HCT116 (cell line): ENCODE measurements around the gene AKR1B1. TPM values are rescaled to one million over a fixed set of nuclear protein-coding genes. Genes with fewer than 3 reads are reported as not detected.

Experiments used
- ATAC-seq: fragments of 200-7000 bp; cut with Tn5 transposase; 2 replicates; pipeline ENCODE4 v1.9.1; 2020; ENCODE audit warnings: mild to moderate bottlenecking, moderate library complexity
- BruUV-seq: library from RNA; stranded (reverse); fragments of 400-500 nt; replicated peaks from 2 replicates; lab custom pipeline; 2021; lab: Mats Ljungman, UMichigan
- CTCF ChIA-PET: fragments of 300-600 bp; sonication (Branson Sonifier 250); formaldehyde crosslinking; loops from one replicate; lab custom pipeline; 2021; ENCODE audit warnings: antibody characterized with exemption; lab: Charles Lee
- POLR2A ChIA-PET: fragments of 300-600, 350-600 bp; sonication (Branson Sonifier 250); formaldehyde crosslinking; loops from one replicate; lab custom pipeline; 2021; ENCODE audit warnings: antibody characterized with exemption; lab: Charles Lee
- RAD21 ChIA-PET, 2 experiments: fragments of 300-600 bp; sonication (Branson Sonifier 250); formaldehyde crosslinking; loops; one replicate each; lab custom pipeline; 2023; ENCODE audit warnings: low total read pairs in 2 of 2; ENCODE audit not compliant: uncharacterized antibody in 2 of 2, unreplicated experiment in 2 of 2, low non-redundant PET in 1 of 2; lab: Charles Lee
- DNase-seq: peaks from one replicate; pipeline ENCODE4 v3.0.0-alpha.2; 2010; ENCODE audit warnings: low read depth, low spot score
- H2AFZ ChIP-seq: fragments of 200-600 bp; shearing (Covaris generic), sonication (generic); 2 replicates; pipeline ENCODE4 v1.6.1; 2017; ENCODE audit warnings: low read depth, mixed run types, mixed read lengths, antibody characterized with exemption, low read length; ENCODE audit not compliant: poor library complexity, severe bottlenecking
- H3K27ac ChIP-seq: 2 replicates; pipeline ENCODE4 v1.5.1; 2012; ENCODE audit warnings: low read depth, low read length
- H3K27me3 ChIP-seq: fragments of 200-600 bp; sonication (generic); 2 replicates; pipeline ENCODE4 v1.6.1; 2016; ENCODE audit warnings: mixed run types, low read length, mixed read lengths; ENCODE audit not compliant: insufficient read depth
- H3K36me3 ChIP-seq, 2 experiments: fragments of 200-500 bp in 1 of 2; fragments of 200-600 bp in 1 of 2; sonication (Bioruptor generic) in 1 of 2; sonication (generic) in 1 of 2; 2 replicates each; pipeline versions ENCODE4 v1.5.1 to v1.6.1; 2014 to 2016; ENCODE audit warnings: low read length in 2 of 2, inconsistent platforms in 1 of 2, mixed read lengths in 1 of 2, mixed run types in 1 of 2; ENCODE audit not compliant: insufficient read depth in 2 of 2, control insufficient read depth in 1 of 2
- H3K4me1 ChIP-seq, 2 experiments: fragments of 200-600 bp in 1 of 2; sonication (generic) in 1 of 2; 2 replicates each; pipeline versions ENCODE4 v1.5.1 to v1.6.1; 2012 to 2017; ENCODE audit warnings: low read length in 2 of 2, inconsistent platforms in 1 of 2, mild to moderate bottlenecking in 1 of 2, mixed read lengths in 1 of 2, mixed run types in 1 of 2, moderate library complexity in 1 of 2; ENCODE audit not compliant: insufficient read depth in 2 of 2, control insufficient read depth in 1 of 2
- H3K4me2 ChIP-seq: fragments of 200-600 bp; sonication (generic); 2 replicates; pipeline ENCODE4 v1.6.1; 2017; ENCODE audit warnings: mixed run types, low read length, mixed read lengths
- H3K4me3 ChIP-seq, 2 experiments: fragments of 200-600 bp in 1 of 2; sonication (generic) in 1 of 2; replicated peaks in 1 of 2; 2 replicates each; pipeline ENCODE4 v1.5.1; 2011 to 2016; ENCODE audit warnings: low read length in 2 of 2, control low read depth in 1 of 2, low read depth in 1 of 2, mild to moderate bottlenecking in 1 of 2, mixed read lengths in 1 of 2, mixed run types in 1 of 2
- H3K79me2 ChIP-seq: fragments of 200-600 bp; sonication (generic); 2 replicates; pipeline ENCODE4 v1.6.1; 2017; ENCODE audit warnings: mild to moderate bottlenecking, mixed run types, low read length, moderate library complexity, mixed read lengths; ENCODE audit not compliant: insufficient read depth
- H3K9ac ChIP-seq: fragments of 200-600 bp; sonication (generic); 2 replicates; pipeline ENCODE4 v1.6.1; 2016; ENCODE audit warnings: low read length, mixed read lengths
- H3K9me2 ChIP-seq: fragments of 200-600 bp; sonication (generic), shearing (Covaris generic); 2 replicates; pipeline ENCODE4 v1.6.1; 2017; ENCODE audit warnings: mixed run types, mild to moderate bottlenecking, moderate library complexity; ENCODE audit not compliant: insufficient read depth
- H3K9me3 ChIP-seq, 2 experiments: fragments of 200-500 bp in 1 of 2; fragments of 200-600 bp in 1 of 2; sonication (Bioruptor generic) in 1 of 2; sonication (generic) in 1 of 2; 2 replicates each; pipeline ENCODE4 v1.6.1; 2014 to 2017; ENCODE audit warnings: low read length in 2 of 2, mixed read lengths in 2 of 2, inconsistent platforms in 1 of 2, low read depth in 1 of 2, mild to moderate bottlenecking in 1 of 2, mixed run types in 1 of 2, moderate library complexity in 1 of 2; ENCODE audit not compliant: control insufficient read depth in 1 of 2, insufficient read depth in 1 of 2
- H4K20me1 ChIP-seq: fragments of 200-600 bp; sonication (generic), shearing (Covaris generic); 2 replicates; pipeline ENCODE4 v1.6.1; 2017; ENCODE audit warnings: mixed run types, mild to moderate bottlenecking, moderate library complexity; ENCODE audit not compliant: insufficient read depth
- CBX3 ChIP-seq: IDR thresholded peaks from 2 replicates; pipeline ENCODE4 v1.6.1; 2012; ENCODE audit warnings: low read depth
- CEBPB ChIP-seq: IDR thresholded peaks from 2 replicates; pipeline ENCODE4 v1.6.1; 2012; ENCODE audit warnings: low read depth
- CTCF ChIP-seq, 3 experiments: fragments of 200-600 bp in 1 of 3; sonication (generic) in 1 of 3; IDR thresholded peaks in 2 of 3; conservative IDR thresholded peaks in 1 of 3; 2 replicates each; pipeline ENCODE4 v1.5.1; 2012 to 2017; ENCODE audit warnings: low read depth in 2 of 3, low read length in 2 of 3, antibody characterized with exemption in 1 of 3, borderline replicate concordance in 1 of 3, control low read depth in 1 of 3, mild to moderate bottlenecking in 1 of 3, mixed read lengths in 1 of 3, mixed run types in 1 of 3, moderate library complexity in 1 of 3; ENCODE audit not compliant: insufficient read depth in 1 of 3
- EGR1 ChIP-seq: IDR thresholded peaks from 2 replicates; pipeline ENCODE4 v1.6.1; 2012; ENCODE audit warnings: low read depth
- ELF1 ChIP-seq: IDR thresholded peaks from 2 replicates; pipeline ENCODE4 v1.6.1; 2012; ENCODE audit warnings: low read depth, borderline replicate concordance
- FOSL1 ChIP-seq: IDR thresholded peaks from 2 replicates; pipeline ENCODE4 v1.6.1; 2012; ENCODE audit warnings: low read depth
- JUND ChIP-seq: IDR thresholded peaks from 2 replicates; pipeline ENCODE4 v1.6.1; 2012
- POLR2A ChIP-seq: IDR thresholded peaks from 2 replicates; pipeline ENCODE4 v1.7.0; 2011; ENCODE audit warnings: borderline replicate concordance; ENCODE audit not compliant: insufficient read depth, insufficient read length; ENCODE audit errors: extremely low read depth
- RAD21 ChIP-seq: IDR thresholded peaks from 2 replicates; pipeline ENCODE4 v1.6.1; 2012; ENCODE audit warnings: low read depth, mild to moderate bottlenecking
- SIN3A ChIP-seq: IDR thresholded peaks from 2 replicates; pipeline ENCODE4 v1.6.1; 2012; ENCODE audit warnings: low read depth
- SP1 ChIP-seq: IDR thresholded peaks from 2 replicates; pipeline ENCODE4 v1.6.1; 2012; ENCODE audit warnings: low read depth
- TCF7L2 ChIP-seq: IDR thresholded peaks from 2 replicates; pipeline ENCODE4 v1.7.0; 2011; ENCODE audit warnings: borderline replicate concordance, inconsistent platforms; ENCODE audit not compliant: insufficient read depth, insufficient read length; ENCODE audit errors: extremely low read depth
- YY1 ChIP-seq: IDR thresholded peaks from 2 replicates; pipeline ENCODE4 v1.6.1; 2011; ENCODE audit warnings: low read length, low read depth, moderate library complexity, mild to moderate bottlenecking; ENCODE audit not compliant: insufficient replicate concordance; ENCODE audit errors: extremely low read depth
- intact Hi-C: fragments of 100-400 bp; cut with micrococcal nuclease; formaldehyde crosslinking; loops from 2 replicates; pipeline ENCODE4 v1.10.0; 2022
- total RNA-seq: library from RNA; stranded (reverse); gene quantifications from one replicate; pipeline ENCODE4 v1.2.1, GENCODE V29; 2021; ENCODE audit not compliant: unreplicated experiment

The AKR1B1 gene
- total RNA-seq, 1 experiment from 2014 or later, result 56.8 TPM

DNA sequence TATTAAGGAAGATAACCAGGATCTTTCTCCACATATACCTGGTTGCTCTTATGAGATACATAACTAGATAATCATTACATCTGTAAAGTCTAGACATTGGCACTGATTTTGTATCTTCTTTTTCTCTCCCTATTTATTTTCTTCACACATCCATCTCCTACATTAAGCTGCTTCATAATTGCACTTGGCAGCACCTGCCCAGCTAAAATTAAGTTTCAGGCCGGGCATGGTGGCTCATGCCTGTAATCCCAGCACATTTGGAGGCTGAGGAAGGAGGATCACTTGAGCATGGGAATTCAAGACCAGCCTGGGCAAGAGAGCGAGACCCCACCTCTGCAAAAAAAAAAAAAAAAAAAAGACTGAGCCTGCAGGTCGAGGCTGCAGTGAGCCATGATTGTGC, 22.3 kb upstream of the AKR1B1 start:
- Histone ChIP-seq H2AFZ (peak overlapping the region; percentile 62), H3K4me1 (peaks cover 13 to 15% of the 10 kb centered on the region in 2 experiments), H3K9me3 (no peaks in the 10 kb centered on the region), H3K27me3 (no peaks in the 10 kb centered on the region), H3K9ac (no peak overlapping the region), H3K9me2 (no peaks in the 10 kb centered on the region), H3K4me2 (peak overlapping the region; percentile 64), H3K36me3 (no peaks in the 10 kb centered on the region), H3K4me3 (no peak overlapping the region), H3K79me2 (no peaks in the 10 kb centered on the region), H4K20me1 (no peaks in the 10 kb centered on the region), H3K27ac (no peak overlapping the region)
- intact Hi-C loops, result no loop called here
- TF ChIP-seq RAD21 (no peak), JUND (no peak), ELF1 (no peak), POLR2A (no peak), TCF7L2 (no peak), SIN3A (no peak)
- POLR2A ChIA-PET, result interaction anchor here (0.8 kb wide), 1 partner anchor 49 kb away, joined by 4 read pairs; no protein-coding TSS in a partner anchor
- no TSS peak for BruUV-seq
- peak; percentile 44 for ATAC-seq
- DNase-seq, result no peak
- RAD21 ChIA-PET, result interaction anchor here in 1 of 2 experiments (1.6 kb wide), 1 partner anchor 49 kb away, joined by 6 read pairs; no protein-coding TSS in a partner anchor
- CTCF ChIA-PET, result interaction anchor here (0.7 to 4.8 kb wide), 6 partner anchors 10 to 66 kb away, joined by 3 to 50 read pairs (median 7); partner anchors contain the start of gene AKR1B1

- CTCF ChIA-PET, result interaction anchor here (0.7 to 4.8 kb wide), 7 partner anchors 9 to 67 kb away, joined by 3 to 50 read pairs (median 8); partner anchors contain the start of gene AKR1B1
- Histone ChIP-seq H3K9me3 (no peaks in the 10 kb centered on the region), H3K9me2 (no peaks in the 10 kb centered on the region), H3K79me2 (no peaks in the 10 kb centered on the region)
- POLR2A ChIA-PET, result interaction anchor here (0.8 kb wide), 1 partner anchor 48 kb away, joined by 4 read pairs; no protein-coding TSS in a partner anchor
- TF ChIP-seq CTCF (IDR thresholded peaks at IDR 0.05 in 2 of 3, conservative IDR thresholded peaks at IDR 0.05 in 1 of 3; ENCODE audit: borderline replicate concordance in 1 of 3, insufficient read depth in 1 of 3, low read depth in 2 of 3, low read length in 2 of 3), result no peak
- TF ChIP-seq SP1, result peak; percentile 61
- peak; percentile 76 for TF ChIP-seq FOSL1
- no peak for TF ChIP-seq EGR1
- TF ChIP-seq YY1, result peak; percentile 32
- TF ChIP-seq CBX3, result peak; percentile 68; the same call in 1 of the 2 replicates
- no peak for TF ChIP-seq CEBPB
- TF ChIP-seq JUND, result peak; percentile 57; the same call in 1 of the 2 replicates
- TF ChIP-seq TCF7L2, result peak; percentile 86
- TF ChIP-seq, all 23 proteins: peak for 6
- ATAC-seq (peak; percentile 97), DNase-seq (peak; percentile 36)
- Histone ChIP-seq H3K4me3 (peak overlapping the region in 1 of 2 experiments; percentile 31; a peak in 2 of 4 replicates), H3K27me3 (no peaks in the 10 kb centered on the region), H3K4me1 (peaks cover 13 to 15% of the 10 kb centered on the region in 2 experiments), H3K9ac (no peak overlapping the region), H2AFZ (peak overlapping the region; percentile 62), H3K4me2 (peak overlapping the region; percentile 64), H3K27ac (no peak overlapping the region), H4K20me1 (no peaks in the 10 kb centered on the region), H3K36me3 (no peaks in the 10 kb centered on the region)
- intact Hi-C loops, result no loop called here
- no TSS peak for BruUV-seq
- RAD21 ChIA-PET, result interaction anchor here (0.6 to 1.6 kb wide), 2 partner anchors 48 to 415 kb away, joined by 4 to 6 read pairs; no protein-coding TSS in a partner anchor
These were observed 21.8 kb upstream of the AKR1B1 start for GRCh38 chr7:134480730-134481129.
